ENCODE measurements around the gene TRIM73.
"Not testable (repeated sequence)": the region's sequence is repeated elsewhere in the genome, so short reads cannot be mapped to it uniquely, and the experiment has no call there.

The TRIM73 gene

DNA sequence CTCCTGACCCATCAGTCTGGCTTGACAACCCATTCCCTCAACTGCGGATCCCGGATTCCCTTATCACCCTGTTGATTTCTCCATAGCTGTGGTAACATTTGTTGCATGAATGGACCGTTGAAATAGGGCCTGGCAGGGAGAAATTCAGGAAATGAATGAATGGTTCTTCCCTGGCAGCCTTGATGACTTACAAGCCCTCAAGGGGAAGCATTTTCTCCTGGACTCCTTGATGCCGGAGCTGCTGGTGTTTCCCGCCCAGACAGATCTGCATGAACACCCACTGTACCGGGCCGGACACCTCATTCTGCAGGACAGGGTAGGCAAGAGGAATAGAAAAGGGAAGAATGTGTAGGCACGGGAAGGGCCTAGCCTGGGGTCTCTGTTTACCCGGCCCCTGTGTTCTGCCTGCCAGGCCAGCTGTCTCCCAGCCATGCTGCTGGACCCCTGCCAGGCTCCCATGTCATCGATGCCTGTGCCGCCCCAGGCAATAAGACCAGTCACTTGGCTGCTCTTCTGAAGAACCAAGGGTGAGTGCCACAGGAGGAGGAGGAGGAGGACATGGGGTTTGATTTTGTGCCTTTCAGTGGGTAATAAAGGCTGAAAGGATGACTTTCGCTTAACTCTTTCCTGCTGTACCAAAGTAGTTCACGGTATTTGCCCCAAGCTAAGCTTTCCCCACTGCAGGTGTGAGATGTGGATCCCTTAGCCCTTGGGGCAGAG, 19.4 kb downstream of the TRIM73 start:
- peak; percentile 50 for DNase-seq (ENCODE audit: low read depth)
- not testable (repeated sequence) for H3K4me3 ChIP-seq (ENCODE audit: low read length)

DNA sequence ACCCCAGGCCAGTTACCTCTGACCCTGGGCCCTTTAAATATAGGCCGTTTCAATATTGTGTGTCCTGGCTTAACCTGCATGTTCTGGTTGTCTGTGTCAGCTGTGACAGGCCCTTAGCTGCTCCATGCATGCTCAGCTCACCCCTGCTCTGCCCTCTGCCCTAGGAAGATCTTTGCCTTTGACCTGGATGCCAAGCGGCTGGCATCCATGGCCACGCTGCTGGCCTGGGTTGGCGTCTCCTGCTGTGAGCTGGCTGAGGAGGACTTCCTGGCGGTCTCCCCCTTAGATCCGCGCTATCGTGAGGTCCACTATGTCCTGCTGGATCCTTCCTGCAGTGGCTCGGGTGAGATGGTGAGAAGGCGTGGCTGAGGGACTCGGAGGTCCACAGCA, 20.0 kb downstream of the TRIM73 start:
- H3K4me3 ChIP-seq (ENCODE audit: low read length); DNase-seq (ENCODE audit: low read depth): not testable (repeated sequence)

GRCh38 chr7:75415829-75416373, 20.5 kb downstream of the TRIM73 start:
- DNase-seq (ENCODE audit: low read depth); H3K4me3 ChIP-seq (ENCODE audit: low read length): not testable (repeated sequence)

DNA sequence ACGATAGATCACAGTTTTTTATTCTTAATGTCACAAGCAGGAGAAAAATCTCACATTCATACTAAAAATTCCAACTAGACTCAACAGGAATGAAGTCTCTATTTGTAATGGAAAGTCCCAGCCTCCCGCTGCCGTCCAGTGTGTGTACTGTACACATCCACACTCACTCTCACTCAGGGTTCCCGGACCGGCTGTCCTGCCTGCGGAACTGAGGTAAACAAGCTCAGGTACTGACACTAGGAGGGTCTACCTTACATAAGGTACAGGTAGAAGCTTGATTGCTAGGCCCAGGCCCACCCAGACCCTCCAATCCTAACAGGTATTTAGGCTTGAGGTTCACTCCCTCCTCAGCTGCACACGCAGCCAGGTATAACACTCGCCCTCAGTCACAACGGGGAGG, 21.4 kb downstream of the TRIM73 start:
- not testable (repeated sequence) for DNase-seq (ENCODE audit: low read depth); H3K4me3 ChIP-seq (ENCODE audit: low read length)

DNA sequence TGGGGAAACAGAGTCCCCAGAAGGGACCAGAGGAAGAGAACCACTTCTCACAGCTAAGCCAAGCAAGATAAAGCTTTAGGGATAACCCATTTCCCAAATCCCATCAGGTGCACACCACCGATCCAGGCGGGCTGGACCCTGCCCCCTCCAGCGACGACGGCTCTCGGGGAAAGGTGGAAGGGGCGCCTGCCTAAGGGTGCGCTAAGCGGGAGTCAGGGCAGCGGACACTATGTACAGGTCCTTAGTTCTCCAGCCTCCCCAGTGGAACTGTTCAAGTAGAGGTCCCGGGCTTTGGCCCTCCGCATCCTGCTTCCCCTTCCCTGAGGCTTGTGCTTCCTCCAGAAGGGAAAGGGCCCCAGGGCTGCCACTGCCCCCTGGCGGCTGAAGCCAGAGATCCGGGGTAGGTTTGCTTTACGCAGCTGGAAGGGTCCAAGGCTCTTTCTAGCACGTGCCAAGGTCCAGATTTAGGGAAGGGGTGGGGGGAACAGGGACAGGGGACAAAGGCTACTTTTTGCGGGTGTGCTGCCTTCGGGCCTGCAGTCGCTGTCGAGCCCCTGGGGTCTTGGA, 22.9 kb downstream of the TRIM73 start:
- DNase-seq (ENCODE audit: low read depth); H3K4me3 ChIP-seq (ENCODE audit: low read length): not testable (repeated sequence)

GRCh38 chr7:75419210-75419609, 23.8 kb downstream of the TRIM73 start:
- H3K4me3 ChIP-seq (ENCODE audit: low read length); DNase-seq (ENCODE audit: low read depth): not testable (repeated sequence)

DNA sequence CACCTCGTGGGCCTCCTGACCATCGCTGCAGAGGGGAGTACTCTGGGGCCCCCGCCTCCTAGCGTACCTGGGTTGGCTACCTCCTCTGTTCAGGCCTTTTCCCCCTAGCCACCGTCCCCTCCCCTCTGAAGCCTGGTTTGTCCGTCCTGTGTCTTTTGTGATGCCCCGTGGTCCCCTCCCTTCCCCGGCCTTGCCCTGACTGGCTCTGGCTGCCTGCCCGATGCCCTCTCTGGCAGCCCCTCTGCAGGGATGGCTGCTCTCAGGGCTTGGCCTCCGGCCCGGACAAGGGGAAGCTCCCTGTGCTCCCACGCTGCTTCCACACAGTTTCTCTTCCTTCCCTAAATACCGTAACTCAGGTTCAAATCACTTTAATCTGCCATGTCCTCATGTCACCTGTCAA, 24.3 kb downstream of the TRIM73 start:
- not testable (repeated sequence) for DNase-seq (ENCODE audit: low read depth); H3K4me3 ChIP-seq (ENCODE audit: low read length)

- H3K4me3 ChIP-seq (ENCODE audit: low read length) = not testable (repeated sequence)
Measured at GRCh38 chr7:75420152-75420551, 24.7 kb downstream of the TRIM73 start.

GRCh38 chr7:75421798-75422710, 26.6 kb downstream of the TRIM73 start:
- DNase-seq (ENCODE audit: low read depth); H3K4me3 ChIP-seq (ENCODE audit: low read length): not testable (repeated sequence)

More at GRCh38 chr7:75420152-75420551, 24.7 kb downstream of the TRIM73 start:
- not testable (repeated sequence) for DNase-seq (ENCODE audit: low read depth)

- not testable (repeated sequence) for DNase-seq (ENCODE audit: low read depth); H3K4me3 ChIP-seq (ENCODE audit: low read length)
Measured at GRCh38 chr7:75423481-75423880, 28.1 kb downstream of the TRIM73 start.

GRCh38 chr7:75439000-75439399, 43.6 kb downstream of the TRIM73 start:
- DNase-seq (ENCODE audit: low read depth); H3K4me3 ChIP-seq (ENCODE audit: low read length): not testable (repeated sequence)

GRCh38 chr7:75442101-75442464, 46.7 kb downstream of the TRIM73 start:
- H3K4me3 ChIP-seq (ENCODE audit: low read length) = peak overlapping the region; percentile 41

GRCh38 chr7:75442465-75443111, 47.2 kb downstream of the TRIM73 start:
- DNase-seq (ENCODE audit: low read depth) = peak; percentile 16
- H3K4me3 ChIP-seq (ENCODE audit: low read length) = peak overlapping the region; percentile 54

More at GRCh38 chr7:75442101-75442464, 46.7 kb downstream of the TRIM73 start:
- DNase-seq (ENCODE audit: low read depth) = not testable (repeated sequence)

GRCh38 chr7:75449946-75450345, 54.5 kb downstream of the TRIM73 start:
- not testable (repeated sequence) for DNase-seq (ENCODE audit: low read depth)

More at GRCh38 chr7:75449946-75450345, 54.5 kb downstream of the TRIM73 start:
- H3K4me3 ChIP-seq (ENCODE audit: low read length) = not testable (repeated sequence)
